Stomach (tissue), 4 donors: ENCODE results near the gene JMJD7.

ENCODE experiments used
- POLR2AphosphoS5 ChIP-seq, 3 donors: sonication (generic); formaldehyde crosslinking; IDR thresholded peaks; one replicate each; pipeline ENCODE4 v1.6.1; 2016; ENCODE audit warnings: antibody characterized with exemption in 3 of 3
- TF ChIP-seq, protein P1 (sequence below), 7 experiments: fragments of 450-650 bp in 4 of 7; fragments of 200-600 bp in 3 of 7; sonication (generic) in 3 of 7; IDR thresholded peaks; one replicate each; pipeline ENCODE4 v1.5.1; 2016 to 2019; ENCODE audit warnings: antibody characterized with exemption in 7 of 7, control low read depth in 2 of 7, mild to moderate bottlenecking in 1 of 7

- TF ChIP-seq, protein P1, sequence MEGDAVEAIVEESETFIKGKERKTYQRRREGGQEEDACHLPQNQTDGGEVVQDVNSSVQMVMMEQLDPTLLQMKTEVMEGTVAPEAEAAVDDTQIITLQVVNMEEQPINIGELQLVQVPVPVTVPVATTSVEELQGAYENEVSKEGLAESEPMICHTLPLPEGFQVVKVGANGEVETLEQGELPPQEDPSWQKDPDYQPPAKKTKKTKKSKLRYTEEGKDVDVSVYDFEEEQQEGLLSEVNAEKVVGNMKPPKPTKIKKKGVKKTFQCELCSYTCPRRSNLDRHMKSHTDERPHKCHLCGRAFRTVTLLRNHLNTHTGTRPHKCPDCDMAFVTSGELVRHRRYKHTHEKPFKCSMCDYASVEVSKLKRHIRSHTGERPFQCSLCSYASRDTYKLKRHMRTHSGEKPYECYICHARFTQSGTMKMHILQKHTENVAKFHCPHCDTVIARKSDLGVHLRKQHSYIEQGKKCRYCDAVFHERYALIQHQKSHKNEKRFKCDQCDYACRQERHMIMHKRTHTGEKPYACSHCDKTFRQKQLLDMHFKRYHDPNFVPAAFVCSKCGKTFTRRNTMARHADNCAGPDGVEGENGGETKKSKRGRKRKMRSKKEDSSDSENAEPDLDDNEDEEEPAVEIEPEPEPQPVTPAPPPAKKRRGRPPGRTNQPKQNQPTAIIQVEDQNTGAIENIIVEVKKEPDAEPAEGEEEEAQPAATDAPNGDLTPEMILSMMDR (IDR thresholded peaks at IDR 0.05): no peak
- no peak for TF ChIP-seq POLR2AphosphoS5 (IDR thresholded peaks at IDR 0.05)
Observed at GRCh38 chr15:41791547-41791937, 36.4 kb upstream of the JMJD7 start.
